ENCODE results near the gene COL6A1.

Gene COL6A1

GRCh38 chr21:46052703-46053651 lies 71.4 kb downstream of the COL6A1 start:
- DNase-seq (ENCODE audit: low read depth) = no peak
- TF ChIP-seq, protein P1, sequence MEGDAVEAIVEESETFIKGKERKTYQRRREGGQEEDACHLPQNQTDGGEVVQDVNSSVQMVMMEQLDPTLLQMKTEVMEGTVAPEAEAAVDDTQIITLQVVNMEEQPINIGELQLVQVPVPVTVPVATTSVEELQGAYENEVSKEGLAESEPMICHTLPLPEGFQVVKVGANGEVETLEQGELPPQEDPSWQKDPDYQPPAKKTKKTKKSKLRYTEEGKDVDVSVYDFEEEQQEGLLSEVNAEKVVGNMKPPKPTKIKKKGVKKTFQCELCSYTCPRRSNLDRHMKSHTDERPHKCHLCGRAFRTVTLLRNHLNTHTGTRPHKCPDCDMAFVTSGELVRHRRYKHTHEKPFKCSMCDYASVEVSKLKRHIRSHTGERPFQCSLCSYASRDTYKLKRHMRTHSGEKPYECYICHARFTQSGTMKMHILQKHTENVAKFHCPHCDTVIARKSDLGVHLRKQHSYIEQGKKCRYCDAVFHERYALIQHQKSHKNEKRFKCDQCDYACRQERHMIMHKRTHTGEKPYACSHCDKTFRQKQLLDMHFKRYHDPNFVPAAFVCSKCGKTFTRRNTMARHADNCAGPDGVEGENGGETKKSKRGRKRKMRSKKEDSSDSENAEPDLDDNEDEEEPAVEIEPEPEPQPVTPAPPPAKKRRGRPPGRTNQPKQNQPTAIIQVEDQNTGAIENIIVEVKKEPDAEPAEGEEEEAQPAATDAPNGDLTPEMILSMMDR (IDR thresholded peaks at IDR 0.05; ENCODE audit: low read depth, low read length, missing control alignments) = no peak
- no peak overlapping the region for H3K4me3 ChIP-seq (ENCODE audit: low read depth, low read length)

DNA sequence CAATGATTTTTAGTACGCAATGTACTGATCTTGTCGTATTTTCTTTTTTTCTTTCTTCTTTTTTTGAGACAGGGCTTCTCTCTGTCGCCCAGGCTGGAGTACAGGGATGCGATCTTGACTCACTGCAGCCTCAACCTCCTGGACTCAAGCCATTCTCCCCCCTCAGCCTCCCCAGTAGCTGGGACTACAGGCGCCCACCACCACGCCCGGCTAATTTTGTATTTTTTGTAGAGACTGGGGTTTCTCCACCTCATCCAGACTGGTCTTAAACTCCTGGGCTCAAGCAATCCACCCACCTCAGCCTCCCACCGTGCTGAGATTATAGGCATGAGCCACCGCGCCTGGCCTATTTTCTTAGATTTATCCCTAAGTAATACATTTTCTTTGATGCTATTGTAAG lies 72.5 kb downstream of the COL6A1 start:
- TF ChIP-seq, protein P1 (IDR thresholded peaks at IDR 0.05; ENCODE audit: low read depth, low read length, missing control alignments) = no peak
- no peak overlapping the region for H3K4me3 ChIP-seq (ENCODE audit: low read depth, low read length)
- no peak for DNase-seq (ENCODE audit: low read depth)

GRCh38 chr21:46054451-46054881 lies 72.9 kb downstream of the COL6A1 start:
- TF ChIP-seq, protein P1 (IDR thresholded peaks at IDR 0.05; ENCODE audit: low read depth, low read length, missing control alignments) = no peak
- no peak for DNase-seq (ENCODE audit: low read depth)
- no peak overlapping the region for H3K4me3 ChIP-seq (ENCODE audit: low read depth, low read length)
